Muscle layer of colon (tissue), 2 donors: Measurements from ENCODE around the gene ZBTB7A.

ENCODE experiments used
- H3K27ac ChIP-seq: one replicate; pipeline ENCODE4 v1.7.0; 2013; ENCODE audit warnings: low read depth, mild to moderate bottlenecking, low read length, moderate library complexity
- H3K27me3 ChIP-seq, 2 donors: one replicate each; pipeline ENCODE4 v1.7.0; 2013; ENCODE audit warnings: low read length in 2 of 2, mild to moderate bottlenecking in 2 of 2; ENCODE audit not compliant: insufficient read depth in 2 of 2, control insufficient read depth in 1 of 2
- H3K36me3 ChIP-seq: one replicate; pipeline ENCODE4 v1.7.0; 2013; ENCODE audit warnings: mild to moderate bottlenecking, low read length; ENCODE audit not compliant: insufficient read depth
- H3K4me1 ChIP-seq: one replicate; pipeline ENCODE4 v1.7.0; 2013; ENCODE audit warnings: mild to moderate bottlenecking, low read length; ENCODE audit not compliant: insufficient read depth
- H3K4me3 ChIP-seq, 2 donors: one replicate each; pipeline ENCODE4 v1.7.0; 2013; ENCODE audit warnings: low read length in 2 of 2, low read depth in 1 of 2, mild to moderate bottlenecking in 1 of 2, moderate library complexity in 1 of 2
- H3K9ac ChIP-seq: one replicate; pipeline ENCODE4 v1.7.0; 2013; ENCODE audit warnings: low read length
- H3K9me3 ChIP-seq: one replicate; pipeline ENCODE4 v1.7.0; 2013; ENCODE audit warnings: mild to moderate bottlenecking, low read length
- donor health status: abdominal sarcoma.
- donor health status: Adenocarcinoma of cecum.

ZBTB7A gene

GRCh38 chr19:4101496-4101770, 34.7 kb upstream of the ZBTB7A start:
- Histone ChIP-seq H3K9ac (no peak overlapping the region), H3K4me3 (no peak overlapping the region), H3K27me3 (no peaks in the 10 kb centered on the region), H3K9me3 (no peaks in the 10 kb centered on the region), H3K27ac (no peak overlapping the region), H3K4me1 (no peaks in the 10 kb centered on the region), H3K36me3 (peaks cover 36% of the 10 kb centered on the region)

GRCh38 chr19:4100647-4101495, 34.2 kb upstream of the ZBTB7A start:
- no peak overlapping the region for H3K27ac ChIP-seq

DNA sequence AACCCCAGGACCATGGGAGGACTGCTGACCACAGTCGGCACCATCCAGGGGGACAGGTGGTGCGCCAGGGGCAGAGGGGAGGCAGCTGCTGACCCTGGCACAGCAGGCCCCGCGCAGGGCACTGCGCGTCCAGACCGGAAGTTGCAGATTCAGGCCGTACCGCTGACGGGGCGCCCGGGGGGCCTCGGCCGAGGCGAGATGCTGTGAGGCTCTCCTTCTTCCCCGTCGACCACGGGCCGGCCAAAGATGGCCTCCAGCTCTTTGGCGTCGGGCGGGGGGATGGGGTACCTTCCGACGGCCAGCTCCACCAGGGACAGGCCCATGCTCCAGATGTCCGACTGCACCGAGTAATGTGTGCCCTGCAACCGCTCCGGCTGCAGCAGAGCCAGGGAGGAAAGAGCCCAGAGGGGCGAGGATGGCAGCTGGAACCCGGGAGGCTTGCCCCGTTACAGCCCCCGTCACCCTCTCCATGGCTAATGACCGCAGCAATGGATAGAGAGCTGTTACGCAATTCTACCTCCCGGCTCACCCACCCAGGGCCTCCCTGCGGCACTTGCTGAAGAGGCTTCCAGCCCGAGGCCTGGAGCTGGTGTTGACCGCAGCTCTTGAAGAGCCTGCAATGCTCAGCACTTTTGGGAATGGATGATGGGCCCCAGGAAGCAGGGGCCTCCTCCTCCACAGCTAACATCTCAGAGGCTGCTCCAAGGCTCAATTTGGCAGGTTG, 32.5 kb upstream of the ZBTB7A start:
- H3K4me1 ChIP-seq, result no peaks in the 10 kb centered on the region
- no peak overlapping the region for H3K9ac ChIP-seq
- H3K9me3 ChIP-seq, result no peaks in the 10 kb centered on the region
- H3K27ac ChIP-seq, result no peak overlapping the region
- H3K4me3 ChIP-seq, result no peak overlapping the region
- no peaks in the 10 kb centered on the region for H3K27me3 ChIP-seq
- peaks cover 44% of the 10 kb centered on the region for H3K36me3 ChIP-seq

More at GRCh38 chr19:4100647-4101495, 34.2 kb upstream of the ZBTB7A start:
- no peaks in the 10 kb centered on the region for H3K4me1 ChIP-seq
- H3K36me3 ChIP-seq, result peaks cover 39% of the 10 kb centered on the region
- H3K9ac ChIP-seq, result no peak overlapping the region
- no peak overlapping the region for H3K4me3 ChIP-seq
- no peaks in the 10 kb centered on the region for H3K27me3 ChIP-seq
- H3K9me3 ChIP-seq, result no peaks in the 10 kb centered on the region

- Histone ChIP-seq H3K9me3 (no peaks in the 10 kb centered on the region), H3K4me1 (no peaks in the 10 kb centered on the region), H3K9ac (no peak overlapping the region), H3K36me3 (peaks cover 49% of the 10 kb centered on the region), H3K4me3 (no peak overlapping the region), H3K27me3 (no peaks in the 10 kb centered on the region), H3K27ac (no peak overlapping the region)
These were observed 31.8 kb upstream of the ZBTB7A start for GRCh38 chr19:4098493-4098892.

- Histone ChIP-seq H3K27me3 (no peaks in the 10 kb centered on the region), H3K9me3 (no peaks in the 10 kb centered on the region), H3K27ac (no peak overlapping the region), H3K4me1 (no peaks in the 10 kb centered on the region), H3K9ac (no peak overlapping the region), H3K4me3 (no peak overlapping the region), H3K36me3 (peaks cover 43% of the 10 kb centered on the region)
These were observed 30.8 kb upstream of the ZBTB7A start for GRCh38 chr19:4097501-4097900.

- H3K4me3 ChIP-seq, result no peak overlapping the region
- no peak overlapping the region for H3K9ac ChIP-seq
- no peaks in the 10 kb centered on the region for H3K27me3 ChIP-seq
- H3K27ac ChIP-seq, result no peak overlapping the region
- H3K9me3 ChIP-seq, result no peaks in the 10 kb centered on the region
- peaks cover 38% of the 10 kb centered on the region for H3K36me3 ChIP-seq
- no peaks in the 10 kb centered on the region for H3K4me1 ChIP-seq
These were observed 29.6 kb upstream of the ZBTB7A start for GRCh38 chr19:4096049-4096892.

DNA sequence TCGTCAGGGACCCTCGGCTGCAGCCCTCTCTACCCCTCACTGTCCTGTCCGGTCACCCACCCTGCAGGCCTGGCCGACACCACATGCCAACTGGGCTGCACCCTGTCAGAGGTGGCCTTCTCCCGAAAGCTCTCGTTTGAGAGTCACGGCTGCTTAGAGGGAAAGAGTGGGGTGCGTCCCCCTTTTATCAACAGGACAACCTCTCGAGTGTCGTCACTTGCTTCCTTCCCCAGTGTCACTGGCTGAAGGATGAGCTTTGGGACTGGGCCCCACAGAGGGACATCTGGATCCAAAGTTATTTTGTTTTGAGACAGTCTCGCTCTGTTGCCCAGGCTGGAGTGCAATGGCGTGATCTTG, 28.8 kb upstream of the ZBTB7A start:
- no peak overlapping the region for H3K27ac ChIP-seq
- H3K9ac ChIP-seq, result no peak overlapping the region
- no peak overlapping the region for H3K4me3 ChIP-seq
- no peaks in the 10 kb centered on the region for H3K27me3 ChIP-seq
- peaks cover 37% of the 10 kb centered on the region for H3K36me3 ChIP-seq
- no peaks in the 10 kb centered on the region for H3K4me1 ChIP-seq
- H3K9me3 ChIP-seq, result no peaks in the 10 kb centered on the region

- peaks cover 37% of the 10 kb centered on the region for H3K36me3 ChIP-seq
These were observed 28.2 kb upstream of the ZBTB7A start for GRCh38 chr19:4094761-4095487.

GRCh38 chr19:4094291-4094690, 27.6 kb upstream of the ZBTB7A start:
- H3K27me3 ChIP-seq, result no peaks in the 10 kb centered on the region
- H3K36me3 ChIP-seq, result peaks cover 33% of the 10 kb centered on the region
- H3K9ac ChIP-seq, result no peak overlapping the region
- H3K4me1 ChIP-seq, result no peaks in the 10 kb centered on the region
- H3K4me3 ChIP-seq, result no peak overlapping the region
- no peaks in the 10 kb centered on the region for H3K9me3 ChIP-seq
- no peak overlapping the region for H3K27ac ChIP-seq

More at GRCh38 chr19:4094761-4095487, 28.2 kb upstream of the ZBTB7A start:
- Histone ChIP-seq H3K4me1 (no peaks in the 10 kb centered on the region), H3K4me3 (no peak overlapping the region), H3K27ac (no peak overlapping the region), H3K9me3 (no peaks in the 10 kb centered on the region), H3K9ac (no peak overlapping the region), H3K27me3 (no peaks in the 10 kb centered on the region)

DNA sequence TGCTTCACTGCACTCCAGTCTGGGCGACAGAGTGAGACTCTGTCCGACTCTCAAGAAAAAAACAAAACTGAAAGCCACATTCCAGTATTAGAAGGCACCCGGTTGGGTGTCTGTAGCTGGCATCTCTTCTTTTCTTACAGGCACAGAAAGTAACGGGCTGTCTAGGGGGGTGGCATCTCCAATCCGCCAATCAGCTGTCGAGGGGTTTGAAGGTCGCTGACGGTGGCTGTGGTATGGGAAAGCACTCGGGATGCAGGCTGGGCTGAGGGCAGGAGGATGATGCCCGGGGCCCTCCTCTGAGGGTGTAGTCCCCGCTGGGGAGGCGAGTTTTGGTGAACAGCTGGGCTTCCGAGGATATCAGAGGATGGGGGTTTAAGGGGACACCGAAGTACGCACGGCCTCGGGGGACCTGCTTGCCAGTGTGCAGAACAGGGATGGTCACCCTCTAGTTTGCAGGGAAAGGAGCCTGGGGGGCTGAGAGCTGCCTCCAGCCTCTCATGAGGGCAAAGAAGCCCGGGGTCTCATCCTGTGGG, 27.0 kb upstream of the ZBTB7A start:
- Histone ChIP-seq H3K4me1 (no peaks in the 10 kb centered on the region), H3K9ac (no peak overlapping the region), H3K4me3 (no peak overlapping the region), H3K9me3 (no peaks in the 10 kb centered on the region), H3K27me3 (no peaks in the 10 kb centered on the region), H3K36me3 (peaks cover 31% of the 10 kb centered on the region), H3K27ac (no peak overlapping the region)
